NT2/D1 (cell line): ENCODE data around the gene DNTTIP2.

Source experiments
- YY1 ChIP-seq: IDR thresholded peaks from 2 replicates; pipeline ENCODE4 v1.6.1; 2011; ENCODE audit not compliant: insufficient read length, insufficient read depth
- ZNF274 ChIP-seq: IDR thresholded peaks from 2 replicates; pipeline ENCODE4 v1.6.1; 2011; ENCODE audit warnings: mild to moderate bottlenecking, low read depth, low read length

DNA sequence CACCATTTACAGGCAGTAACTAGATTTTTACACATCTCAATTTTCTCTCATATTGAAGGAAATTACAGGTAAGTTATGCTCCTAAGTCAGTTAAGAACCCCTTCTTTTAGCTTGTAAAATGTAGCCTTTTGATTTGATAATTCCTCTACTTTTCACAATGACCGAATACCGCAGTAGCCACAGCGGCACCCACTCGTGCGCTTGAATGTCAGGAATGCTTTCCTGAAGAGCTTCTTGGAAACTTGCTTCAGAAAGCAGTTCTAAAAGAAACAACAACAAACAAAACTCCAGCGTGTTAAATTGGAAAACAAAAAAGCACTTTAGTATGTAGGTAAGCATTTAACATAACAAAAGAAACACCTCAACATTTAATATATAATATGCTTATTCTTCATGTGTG lies 9.9 kb upstream of the DNTTIP2 start:
- TF ChIP-seq ZNF274 = no peak
- no peak for TF ChIP-seq YY1
